K562 (cell line): ENCODE data around the gene DGKK. TPM values are rescaled to one million over a fixed set of nuclear protein-coding genes. Genes with fewer than 3 reads are reported as not detected.

ENCODE experiments used
- ATAC-seq: fragments of 200-7000 bp; cut with Tn5 transposase; 3 replicates; pipeline ENCODE4 v1.9.1; 2020; ENCODE audit warnings: moderate library complexity
- BruUV-seq: library from RNA; stranded (reverse); fragments of 400-500 nt; replicated peaks from 2 replicates; lab custom pipeline; 2021; lab: Mats Ljungman, UMichigan
- CTCF ChIA-PET: fragments of 300-600 bp; formaldehyde crosslinking; extraction: SDS; loops from one replicate; lab custom pipeline; 2021; ENCODE audit warnings: low intra/inter-chr PET ratio; lab: Yijun Ruan, JAX
- POLR2A ChIA-PET: fragments of 300-600, 350-650 bp; sonication (Branson Sonifier 250); formaldehyde crosslinking; extraction: SDS; loops from one replicate; lab custom pipeline; 2021; ENCODE audit warnings: antibody characterized with exemption, inconsistent platforms; lab: Yijun Ruan, JAX
- DNase-seq, 4 experiments: peaks; one replicate each; pipeline versions ENCODE4 v3.0.0 to v3.0.0-alpha.2; 2011 to 2018; ENCODE audit warnings: low spot score in 3 of 4, mixed read lengths in 3 of 4; ENCODE audit errors: extremely low read depth in 1 of 4
- FAIRE-seq: peaks from 2 replicates; lab custom pipeline; 2011; peaks lifted over from hg19 to GRCh38; lab: Jason Lieb, UNC
- H2AFZ ChIP-seq: 2 replicates; pipeline ENCODE4 v1.6.0; 2011; ENCODE audit warnings: low read depth, low read length, control low read depth, inconsistent platforms
- H3K27ac ChIP-seq: fragments of 200-600 bp; 3 replicates; pipeline ENCODE4 v1.8.0; 2011; ENCODE audit warnings: low read depth, mild to moderate bottlenecking, control low read depth, inconsistent platforms, low read length, moderate library complexity, mixed read lengths; ENCODE audit errors: extremely low read depth
- H3K27me3 ChIP-seq, 2 experiments: fragments of 300-600 bp in 1 of 2; 2 replicates in 1 of 2; 3 replicates in 1 of 2; pipeline versions ENCODE4 v1.6.0 to v1.8.0; 2011; ENCODE audit warnings: inconsistent platforms in 2 of 2, low read length in 2 of 2, mild to moderate bottlenecking in 1 of 2, mixed read lengths in 1 of 2, moderate library complexity in 1 of 2; ENCODE audit not compliant: control insufficient read depth in 2 of 2, insufficient read depth in 2 of 2
- H3K36me3 ChIP-seq: fragments of 300-600 bp; 3 replicates; pipeline ENCODE4 v1.8.0; 2011; ENCODE audit warnings: mild to moderate bottlenecking, low read length, inconsistent platforms; ENCODE audit not compliant: control insufficient read depth, insufficient read depth
- H3K4me1 ChIP-seq, 2 experiments: fragments of 200-600 bp in 1 of 2; replicated peaks in 1 of 2; 2 replicates in 1 of 2; 3 replicates in 1 of 2; pipeline versions ENCODE4 v1.5.1 to v1.8.0; 2011; ENCODE audit warnings: inconsistent platforms in 2 of 2, low read length in 2 of 2, mild to moderate bottlenecking in 1 of 2, mixed read lengths in 1 of 2, moderate library complexity in 1 of 2; ENCODE audit not compliant: control insufficient read depth in 2 of 2, insufficient read depth in 2 of 2
- H3K4me2 ChIP-seq: 2 replicates; pipeline ENCODE4 v1.6.1; 2011; ENCODE audit warnings: low read length, control low read depth, inconsistent platforms, mixed read lengths; ENCODE audit not compliant: insufficient read depth
- H3K4me3 ChIP-seq: fragments of 200-600 bp; sonication (generic), shearing (Covaris generic); 2 replicates; pipeline ENCODE4 v1.5.1; 2016; ENCODE audit warnings: control low read depth, inconsistent platforms
- H3K79me2 ChIP-seq: fragments of 200-600 bp; 3 replicates; pipeline ENCODE4 v1.8.0; 2011; ENCODE audit warnings: low read length, inconsistent platforms; ENCODE audit not compliant: control insufficient read depth, insufficient read depth
- H3K9ac ChIP-seq, 2 experiments: 2 replicates each; pipeline versions ENCODE4 v1.6.0 to v1.6.1; 2011; ENCODE audit warnings: low read depth in 2 of 2, low read length in 2 of 2, control low read depth in 1 of 2, inconsistent platforms in 1 of 2, mild to moderate bottlenecking in 1 of 2, mixed read lengths in 1 of 2; ENCODE audit not compliant: insufficient read depth in 1 of 2
- H3K9me1 ChIP-seq: one replicate; pipeline ENCODE4 v1.6.0; 2011; ENCODE audit warnings: inconsistent platforms, mild to moderate bottlenecking, low read length, moderate library complexity; ENCODE audit not compliant: control insufficient read depth, insufficient read depth
- H3K9me3 ChIP-seq: replicated peaks from 2 replicates; pipeline ENCODE4 v1.5.1; 2011; ENCODE audit warnings: low read depth, low read length, inconsistent platforms; ENCODE audit not compliant: control insufficient read depth, insufficient read depth
- H4K20me1 ChIP-seq: replicated peaks from 2 replicates; pipeline ENCODE4 v1.6.1; 2011; ENCODE audit warnings: low read length, inconsistent platforms, mixed read lengths; ENCODE audit not compliant: control insufficient read depth, insufficient read depth
- ETV1 ChIP-seq: fragments of 450-650 bp; conservative IDR thresholded peaks from 2 replicates; pipeline ENCODE4 v1.6.1; 2016; ENCODE audit warnings: missing genetic modification characterization, control low read depth, low read depth, missing compliant biosample characterization
- HLTF ChIP-seq: fragments of 450-650 bp; IDR thresholded peaks from 2 replicates; pipeline ENCODE4 v1.6.1; 2016
- JUN ChIP-seq, 2 experiments: sonication (generic) in 1 of 2; formaldehyde crosslinking in 1 of 2; IDR thresholded peaks; 2 replicates each; pipeline versions ENCODE4 v1.6.1 to v1.8.0; 2012 to 2022; ENCODE audit warnings: borderline replicate concordance in 2 of 2, mild to moderate bottlenecking in 2 of 2, improper control_type of control experiment in 1 of 2, low read depth in 1 of 2, low read length in 1 of 2, missing genetic modification reagents in 1 of 2
- MAX ChIP-seq: sonication (generic); formaldehyde crosslinking; IDR thresholded peaks from 2 replicates; pipeline ENCODE4 v1.9.0; 2022; ENCODE audit warnings: mild to moderate bottlenecking, missing genetic modification reagents
- MEIS2 ChIP-seq: fragments of 450-650 bp; IDR thresholded peaks from 2 replicates; pipeline ENCODE4 v1.6.1; 2014; ENCODE audit warnings: mild to moderate bottlenecking; ENCODE audit not compliant: partially characterized antibody
- NRF1 ChIP-seq, 2 experiments: fragments of 450-650 bp; IDR thresholded peaks in 1 of 2; conservative IDR thresholded peaks in 1 of 2; 2 replicates each; pipeline ENCODE4 v1.6.1; 2014; ENCODE audit warnings: mild to moderate bottlenecking in 2 of 2
- TAF7 ChIP-seq: fragments of 450-650 bp; IDR thresholded peaks from 2 replicates; pipeline ENCODE4 v1.6.1; 2016; ENCODE audit warnings: missing genetic modification characterization, missing compliant biosample characterization
- ZFPM2 ChIP-seq: fragments of 250-450 bp; sonication (Bioruptor Pico); IDR thresholded peaks from 2 replicates; pipeline ENCODE4 v1.5.1; 2022; ENCODE audit warnings: mild to moderate bottlenecking
- ZNF507 ChIP-seq: conservative IDR thresholded peaks from 2 replicates; pipeline ENCODE4 v1.6.1; 2017; ENCODE audit warnings: missing genetic modification characterization, missing compliant biosample characterization
- ZNF586 ChIP-seq: fragments of 450-650 bp; formaldehyde crosslinking; conservative IDR thresholded peaks from 2 replicates; pipeline ENCODE4 v1.4.0; 2020; ENCODE audit warnings: mild to moderate bottlenecking, moderate library complexity
- ZNF592 ChIP-seq: fragments of 450-650 bp; IDR thresholded peaks from 2 replicates; pipeline ENCODE4 v1.6.1; 2017; ENCODE audit warnings: antibody characterized with exemption, mild to moderate bottlenecking
- ZNF696 ChIP-seq: fragments of 250-450 bp; sonication (Bioruptor Pico); conservative IDR thresholded peaks from 2 replicates; pipeline ENCODE4 v1.4.0; 2020; ENCODE audit warnings: mild to moderate bottlenecking, moderate library complexity
- WGBS: fragments of 100-300 bp; shearing (Covaris generic); methylation state at CpG from one replicate; pipeline ENCODE4 v1.1.6; 2016; ENCODE audit warnings: low coverage, mixed read lengths; ENCODE audit not compliant: insufficient coverage; ENCODE audit errors: missing lambda C conversion rate; 5-methylcytosine and 5-hydroxymethylcytosine counted together
- in situ Hi-C: fragments of 300-500 bp; cut with MboI; formaldehyde crosslinking; loops from 4 replicates; pipeline ENCODE4 v1.15.0; 2018; ENCODE audit warnings: inconsistent platforms, mixed read lengths
- intact Hi-C: fragments of 100-400 bp; cut with micrococcal nuclease; formaldehyde crosslinking; loops from 2 replicates; pipeline ENCODE4 v1.14.2; 2022
- polyA plus RNA-seq, 8 experiments: library from polyadenylated mRNA; depleted of rRNA in 4 of 8; stranded (reverse) in 5 of 8; unstranded in 3 of 8; fragments of >200 nt; fragmentation: Nextera tagmentation in 2 of 8; fragmentation: Illumina TruSeq in 1 of 8; extraction: Ambion mirVana in 2 of 8; extraction: Trizol in 1 of 8; gene quantifications; 2 replicates each; pipeline versions ENCODE4 v1.2.1 to v1.2.3, GENCODE V29; 2011 to 2014; ENCODE audit warnings: inconsistent platforms in 1 of 8, missing spikeins in 1 of 8
- total RNA-seq, 7 experiments: library from RNA; depleted of rRNA in 6 of 7; stranded (reverse); fragments of >200 nt in 6 of 7; fragmentation: Illumina TruSeq in 2 of 7; extraction: Trizol in 2 of 7; gene quantifications; 2 replicates each; pipeline versions ENCODE4 v1.2.1 to v1.2.3, GENCODE V29; 2011 to 2021; ENCODE audit warnings: low replicate concordance in 1 of 7

DGKK gene
- total and polyA plus RNA-seq, 9 of the 15 experiments (the other 6 are each of a cell fraction or from before 2014, with no cell fraction given), result not detected

GRCh38 chrX:50475208-50475607, 4.6 kb upstream of the DGKK start (continued):
- TF ChIP-seq TAF7 (tag) (no peak), ZNF507 (no peak), JUN (IDR thresholded peaks at IDR 0.05; ENCODE audit: borderline replicate concordance, low read depth, low read length) (no peak), JUN (CRISPR knock-in tag; IDR thresholded peaks at IDR 0.05; ENCODE audit: borderline replicate concordance) (no peak), HLTF (no peak)
- TF ChIP-seq, all 486 proteins: peak for 0

- ChIA-PET POLR2A (no interaction called here), CTCF (no interaction called here)
- H3K9me3 ChIP-seq, result no peaks in the 10 kb centered on the region
- H3K27ac ChIP-seq, result no peak overlapping the region
- H2AFZ ChIP-seq, result no peak overlapping the region
- H3K27me3 ChIP-seq, result peaks cover 0 to 15% of the 10 kb centered on the region in 2 experiments; a peak in 1 of 5 replicates
- peaks cover 0 to 5% of the 10 kb centered on the region in 2 experiments; a peak in 1 of 5 replicates for H3K4me1 ChIP-seq
- no peaks in the 10 kb centered on the region for H4K20me1 ChIP-seq
- H3K79me2 ChIP-seq, result no peaks in the 10 kb centered on the region
- H3K9ac ChIP-seq, result no peak overlapping the region
- intact Hi-C loops (no loop called here), in situ Hi-C loops (no loop called here)
- no peaks in the 10 kb centered on the region for H3K9me1 ChIP-seq
- ATAC-seq (no peak), DNase-seq (no peak), FAIRE-seq (no peak)
- no peak overlapping the region for H3K4me2 ChIP-seq
- TF ChIP-seq ZNF592 (no peak), MAX (CRISPR knock-in tag) (no peak), ETV1 (tag) (no peak), ZNF696 (CRISPR knock-in tag) (no peak), MEIS2 (no peak), ZNF586 (CRISPR knock-in tag) (no peak), NRF1 (conservative IDR thresholded peaks at IDR 0.05 in 1 of 2, IDR thresholded peaks at IDR 0.05 in 1 of 2) (peak in 1 of 2 experiments; percentile 25; a peak in 1 of 4 replicates), ZFPM2 (CRISPR knock-in tag) (no peak)
- WGBS, result 53% methylated on average over 15 of the region's 23 CpGs
- no peak overlapping the region for H3K4me3 ChIP-seq
- no TSS peak for BruUV-seq
- no peaks in the 10 kb centered on the region for H3K36me3 ChIP-seq
These were observed 765 bp upstream of the DGKK start for GRCh38 chrX:50471390-50471789.
